OCI-LY7 (cell line): ENCODE results near the gene ANKRD13A. TPM values are rescaled to one million over a fixed set of nuclear protein-coding genes. Genes with fewer than 3 reads are reported as not detected.

Source experiments
- BruUV-seq: library from RNA; stranded (reverse); fragments of 400-500 nt; replicated peaks from 2 replicates; lab custom pipeline; 2021; lab: Mats Ljungman, UMichigan
- CTCF ChIA-PET: fragments of 300-600 bp; sonication (Branson Sonifier 250); formaldehyde crosslinking; loops from one replicate; lab custom pipeline; 2022; ENCODE audit warnings: antibody characterized with exemption; ENCODE audit not compliant: unreplicated experiment; lab: Charles Lee
- POLR2A ChIA-PET: fragments of 300-600 bp; sonication (Branson Sonifier 250); formaldehyde crosslinking; loops from one replicate; lab custom pipeline; 2022; ENCODE audit warnings: antibody characterized with exemption; lab: Charles Lee
- DNase-seq: peaks from one replicate; pipeline ENCODE4 v3.0.0-alpha.2; 2015; ENCODE audit warnings: low spot score
- H2AFZ ChIP-seq: fragments of 200-600 bp; sonication (generic), shearing (Covaris generic); 2 replicates; pipeline ENCODE4 v1.6.1; 2014; ENCODE audit warnings: mild to moderate bottlenecking, antibody characterized with exemption, low read length, moderate library complexity
- H3K27ac ChIP-seq: fragments of 200-600 bp; sonication (generic); 2 replicates; pipeline ENCODE4 v1.5.1; 2014; ENCODE audit warnings: mixed run types, low read depth, mild to moderate bottlenecking, moderate library complexity, low read length, inconsistent platforms; ENCODE audit not compliant: poor library complexity, severe bottlenecking
- H3K36me3 ChIP-seq: fragments of 200-600 bp; sonication (generic); 2 replicates; pipeline ENCODE4 v1.6.1; 2014; ENCODE audit warnings: mild to moderate bottlenecking, antibody characterized with exemption, low read length, moderate library complexity, mixed read lengths; ENCODE audit not compliant: insufficient read depth
- H3K4me1 ChIP-seq: fragments of 200-600 bp; sonication (generic); 2 replicates; pipeline ENCODE4 v1.5.1; 2014; ENCODE audit warnings: mild to moderate bottlenecking, low read length; ENCODE audit not compliant: insufficient read depth, poor library complexity, severe bottlenecking
- H3K4me2 ChIP-seq: fragments of 200-600 bp; sonication (generic); 2 replicates; pipeline ENCODE4 v1.6.1; 2014; ENCODE audit warnings: mild to moderate bottlenecking, low read length
- H3K4me3 ChIP-seq: fragments of 200-600 bp; sonication (generic); 2 replicates; pipeline ENCODE4 v1.5.1; 2014; ENCODE audit warnings: mild to moderate bottlenecking, low read depth, low read length; ENCODE audit not compliant: poor library complexity, severe bottlenecking
- H3K79me2 ChIP-seq: fragments of 200-600 bp; sonication (generic); 2 replicates; pipeline ENCODE4 v1.6.1; 2016; ENCODE audit warnings: low read depth, mild to moderate bottlenecking, low read length, moderate library complexity, mixed read lengths; ENCODE audit not compliant: insufficient read depth
- H3K9me2 ChIP-seq: fragments of 200-600 bp; sonication (generic); 2 replicates; pipeline ENCODE4 v1.6.1; 2016; ENCODE audit warnings: mild to moderate bottlenecking, low read length, mixed read lengths; ENCODE audit not compliant: insufficient read depth
- H3K9me3 ChIP-seq: fragments of 200-600 bp; sonication (generic); 2 replicates; pipeline ENCODE4 v1.6.1; 2014; ENCODE audit warnings: mild to moderate bottlenecking, mixed run types, low read length, mixed read lengths
- H4K20me1 ChIP-seq: fragments of 200-600 bp; sonication (generic); 2 replicates; pipeline ENCODE4 v1.6.1; 2014; ENCODE audit warnings: mild to moderate bottlenecking, antibody characterized with exemption, low read length, moderate library complexity, mixed read lengths; ENCODE audit not compliant: insufficient read depth
- CTCF ChIP-seq: fragments of 200-600 bp; sonication (generic); conservative IDR thresholded peaks from 2 replicates; pipeline ENCODE4 v1.5.1; 2014; ENCODE audit warnings: mild to moderate bottlenecking, antibody characterized with exemption, low read length, moderate library complexity, mixed read lengths
- EZH2phosphoT487 ChIP-seq: fragments of 200-600 bp; sonication (generic); IDR thresholded peaks from 2 replicates; pipeline ENCODE4 v1.6.1; 2018; ENCODE audit warnings: low read depth, borderline replicate concordance, mild to moderate bottlenecking, mixed run types, antibody characterized with exemption, low read length, moderate library complexity, mixed read lengths
- intact Hi-C: fragments of 100-400 bp; cut with micrococcal nuclease; formaldehyde crosslinking; loops from one replicate; pipeline ENCODE4 v1.10.0; 2022; ENCODE audit not compliant: unreplicated experiment
- total RNA-seq, 2 experiments: library from RNA; depleted of rRNA in 1 of 2; stranded (reverse); fragments of >200 nt in 1 of 2; shearing (Covaris generic) in 1 of 2; gene quantifications; 2 replicates each; pipeline ENCODE4 v1.2.3, GENCODE V29; 2014 to 2022

The ANKRD13A gene
- total RNA-seq, 2 experiments from 2014 or later: 140 to 216 TPM

- CTCF ChIA-PET: no interaction called here
- TF ChIP-seq CTCF: no peak
- TF ChIP-seq EZH2phosphoT487: no peak
- POLR2A ChIA-PET: no interaction called here
These were observed 31.2 kb upstream of the ANKRD13A start for GRCh38 chr12:109968032-109968420.

GRCh38 chr12:109968801-109969200 lies 30.4 kb upstream of the ANKRD13A start:
- Histone ChIP-seq H3K4me1 (no peaks in the 10 kb centered on the region), H3K4me2 (no peak overlapping the region), H3K9me2 (no peaks in the 10 kb centered on the region), H4K20me1 (no peaks in the 10 kb centered on the region), H2AFZ (no peak overlapping the region), H3K4me3 (no peak overlapping the region), H3K9me3 (no peaks in the 10 kb centered on the region), H3K36me3 (peaks cover 94% of the 10 kb centered on the region), H3K27ac (no peak overlapping the region), H3K79me2 (no peaks in the 10 kb centered on the region)
- POLR2A ChIA-PET: interaction anchor here (0.7 kb wide), 1 partner anchor 237 kb away, joined by 5 read pairs; no protein-coding TSS in a partner anchor
- CTCF ChIA-PET: no interaction called here
- no TSS peak for BruUV-seq
- DNase-seq: no peak
- intact Hi-C loops: no loop called here
- no peak for TF ChIP-seq CTCF
- no peak for TF ChIP-seq EZH2phosphoT487

More at GRCh38 chr12:109968032-109968420, 31.2 kb upstream of the ANKRD13A start:
- H3K4me2 ChIP-seq: no peak overlapping the region
- no peak overlapping the region for H2AFZ ChIP-seq
- H3K4me3 ChIP-seq: no peak overlapping the region
- peaks cover 94% of the 10 kb centered on the region for H3K36me3 ChIP-seq
- H3K9me3 ChIP-seq: no peaks in the 10 kb centered on the region
- H4K20me1 ChIP-seq: no peaks in the 10 kb centered on the region
- no peak overlapping the region for H3K27ac ChIP-seq
- no peaks in the 10 kb centered on the region for H3K4me1 ChIP-seq
- no TSS peak for BruUV-seq
- intact Hi-C loops: no loop called here
- no peaks in the 10 kb centered on the region for H3K79me2 ChIP-seq
- no peaks in the 10 kb centered on the region for H3K9me2 ChIP-seq
- DNase-seq: no peak

GRCh38 chr12:109972821-109973220 lies 26.4 kb upstream of the ANKRD13A start:
- H3K79me2 ChIP-seq: no peaks in the 10 kb centered on the region
- DNase-seq: no peak
- peaks cover 96% of the 10 kb centered on the region for H3K36me3 ChIP-seq
- no peaks in the 10 kb centered on the region for H3K9me2 ChIP-seq
- H3K4me3 ChIP-seq: no peak overlapping the region
- no peaks in the 10 kb centered on the region for H3K4me1 ChIP-seq
- BruUV-seq: no TSS peak
- CTCF ChIA-PET: no interaction called here
- H4K20me1 ChIP-seq: no peaks in the 10 kb centered on the region
- no peaks in the 10 kb centered on the region for H3K9me3 ChIP-seq
- intact Hi-C loops: no loop called here
- no peak overlapping the region for H3K27ac ChIP-seq
- no peak for TF ChIP-seq EZH2phosphoT487
- TF ChIP-seq CTCF: no peak
- POLR2A ChIA-PET: interaction anchor here (0.7 kb wide), 1 partner anchor 17 kb away, joined by 5 read pairs; no protein-coding TSS in a partner anchor
- no peak overlapping the region for H2AFZ ChIP-seq
- H3K4me2 ChIP-seq: no peak overlapping the region
